Activated CD4-positive, alpha-beta T cell treated with anti-CD3 and anti-CD28 coated beads for 4 hours (primary cell): ENCODE data around the gene ITIH4.

ENCODE experiments used
- DNase-seq, 2 donors: peaks; one replicate each; pipeline ENCODE4 v3.0.0-alpha.2; 2020

Gene ITIH4

GRCh38 chr3:52829906-52830463 is 487 bp downstream of the ITIH4 start:
- DNase-seq: no peak

GRCh38 chr3:52829482-52829881 is 990 bp downstream of the ITIH4 start:
- no peak for DNase-seq

DNA sequence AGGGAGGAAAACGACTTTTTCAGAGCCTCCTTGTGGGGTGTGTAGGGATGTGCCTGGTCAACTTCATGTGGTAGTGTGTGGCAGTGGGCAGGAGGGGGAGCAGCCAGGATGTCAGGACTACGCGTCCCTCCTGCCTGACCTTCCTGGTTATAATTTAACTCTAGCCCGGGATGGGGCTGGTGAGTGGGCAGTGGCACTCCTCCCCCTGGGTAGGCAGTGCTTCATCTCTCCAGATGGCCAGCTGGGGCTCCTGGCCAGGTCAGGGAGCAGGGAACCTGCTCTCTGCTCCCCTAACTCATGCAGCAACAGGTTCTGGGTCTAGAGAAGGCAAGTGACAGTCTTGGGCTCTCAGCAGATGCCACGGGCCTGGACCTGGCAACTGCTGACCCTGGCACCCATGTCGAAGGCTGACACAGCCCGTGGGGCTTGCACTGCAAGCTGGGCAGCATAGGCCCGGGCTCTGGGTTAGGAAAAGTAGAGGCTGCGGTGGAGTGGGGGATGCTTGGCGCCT is 2.6 kb downstream of the ITIH4 start:
- no peak for DNase-seq

DNA sequence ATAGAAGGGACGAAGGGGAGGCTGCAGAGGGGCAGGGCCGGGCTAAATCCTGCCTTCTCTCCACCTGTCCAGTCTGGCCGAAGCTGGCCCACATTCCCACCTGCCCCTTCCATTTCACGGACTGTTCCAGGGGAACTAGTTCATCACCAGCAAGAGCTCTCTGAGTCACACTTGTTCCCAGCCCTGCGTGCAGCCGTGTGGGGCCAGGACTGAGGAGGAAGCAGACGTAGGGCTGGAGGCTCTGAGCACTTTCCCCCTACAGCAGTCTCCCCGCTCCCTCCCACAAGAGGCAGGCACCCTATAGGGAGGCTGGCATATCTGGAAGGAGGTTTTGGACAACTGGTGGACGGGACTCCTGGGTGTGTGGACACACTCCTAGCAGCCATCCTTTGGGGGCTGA is 3.0 kb downstream of the ITIH4 start:
- DNase-seq: no peak

DNA sequence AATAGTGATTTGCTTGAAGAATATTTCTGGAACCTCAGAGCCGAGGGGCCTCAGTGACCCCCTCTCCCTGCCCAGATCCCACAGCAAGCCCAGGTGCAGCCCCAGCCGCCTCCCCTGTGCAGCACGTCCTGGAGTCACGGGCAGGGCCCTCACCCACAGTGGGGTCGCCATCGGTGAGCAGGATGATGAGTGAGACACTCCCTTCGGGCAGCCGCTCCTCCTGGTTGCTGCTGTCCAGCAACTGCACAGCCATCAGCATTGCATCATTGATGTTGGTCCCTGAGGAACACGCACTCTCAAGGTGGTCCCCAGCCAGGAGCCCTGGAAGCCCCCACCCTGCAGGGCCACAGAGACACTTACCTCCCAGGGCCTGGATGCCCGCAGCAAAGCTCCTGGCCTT is 6.4 kb downstream of the ITIH4 start:
- DNase-seq: no peak

DNA sequence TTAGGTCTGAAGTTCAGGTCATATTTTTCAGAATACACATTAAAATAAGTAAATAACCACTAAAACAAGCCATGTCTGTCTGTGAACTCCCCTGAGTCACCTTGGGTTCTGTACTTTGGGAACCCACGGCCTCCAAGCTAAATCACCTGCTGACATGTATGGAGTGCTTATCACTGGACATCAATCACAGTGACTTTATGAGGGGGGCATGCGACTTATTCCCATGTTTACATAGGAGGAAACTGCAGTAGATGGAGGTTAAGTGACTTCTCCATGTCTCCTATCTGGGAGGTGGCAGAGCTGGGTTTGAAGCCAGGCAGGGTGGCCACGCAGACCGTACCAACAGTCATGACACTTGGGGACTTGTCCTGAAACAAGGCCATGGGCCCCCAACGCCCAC is 8.1 kb downstream of the ITIH4 start:
- no peak for DNase-seq

DNA sequence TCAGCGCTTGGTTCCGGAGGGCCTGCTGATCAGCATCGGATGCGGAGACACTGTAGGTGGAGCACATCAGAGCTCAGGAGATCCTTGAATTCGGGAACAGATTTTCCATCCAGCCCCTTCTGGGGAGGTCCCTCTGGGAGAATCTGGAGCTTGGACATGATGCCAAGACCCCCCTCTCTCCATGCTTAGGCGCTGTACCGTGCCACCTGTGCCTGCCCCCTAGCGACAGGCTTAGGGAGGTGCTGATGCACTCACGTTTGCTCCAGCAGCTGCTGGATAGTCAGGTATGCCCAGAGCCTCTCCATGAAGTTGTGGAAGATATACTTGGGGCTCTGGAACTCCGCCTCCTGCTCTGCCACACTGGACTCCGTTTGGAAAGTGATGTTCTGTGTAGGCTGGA is 9.7 kb downstream of the ITIH4 start:
- no peak for DNase-seq

GRCh38 chr3:52819936-52820335 is 10.5 kb downstream of the ITIH4 start:
- no peak for DNase-seq

DNA sequence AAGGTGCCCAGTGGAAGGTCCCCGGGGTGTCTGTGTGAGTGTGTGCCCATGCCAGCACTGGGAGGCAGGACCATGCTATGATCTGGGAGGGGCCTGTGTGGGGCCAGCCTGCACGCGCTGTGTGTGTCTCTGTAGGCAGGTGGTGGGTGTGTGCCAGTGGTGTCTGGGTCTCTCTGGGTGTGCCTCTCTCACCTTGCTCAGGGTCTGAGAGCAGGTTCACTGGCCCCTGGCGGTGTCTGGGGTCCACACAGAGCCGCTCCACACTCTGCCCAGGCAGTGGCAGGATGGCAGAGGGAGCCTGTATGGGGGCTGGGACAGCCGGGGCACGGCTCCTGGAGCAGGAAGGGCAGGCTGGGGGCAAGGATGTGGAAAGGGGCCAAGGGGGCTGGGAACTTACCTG is 12.6 kb downstream of the ITIH4 start:
- DNase-seq: no peak

GRCh38 chr3:52817221-52817620 is 13.3 kb downstream of the ITIH4 start:
- DNase-seq: no peak

DNA sequence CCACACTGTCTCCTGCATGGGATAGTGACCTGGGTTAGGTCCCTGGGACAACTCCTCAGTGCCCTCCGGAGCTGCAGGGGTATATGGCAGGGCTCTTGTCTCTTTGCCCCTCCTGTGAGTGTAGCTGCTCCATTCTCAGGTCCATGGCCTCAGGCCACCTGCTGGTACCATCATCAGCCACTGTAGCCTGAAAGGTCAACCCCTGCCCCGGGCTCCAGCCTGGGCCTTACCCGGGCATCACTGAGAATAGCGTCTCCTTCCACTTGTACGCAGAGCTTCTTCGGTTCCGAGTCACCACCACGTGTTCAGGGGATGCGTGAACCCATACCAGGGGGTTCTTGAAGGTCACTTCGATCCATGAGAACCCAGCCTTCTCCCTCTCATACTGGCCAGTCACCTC is 13.8 kb downstream of the ITIH4 start:
- no peak for DNase-seq

GRCh38 chr3:52816199-52816598 is 14.3 kb downstream of the ITIH4 start:
- DNase-seq: no peak

- DNase-seq: no peak
Measured at GRCh38 chr3:52813810-52814209, 16.7 kb downstream of the ITIH4 start.

- DNase-seq: no peak
Measured at GRCh38 chr3:52811452-52812011, 18.9 kb downstream of the ITIH4 start.

DNA sequence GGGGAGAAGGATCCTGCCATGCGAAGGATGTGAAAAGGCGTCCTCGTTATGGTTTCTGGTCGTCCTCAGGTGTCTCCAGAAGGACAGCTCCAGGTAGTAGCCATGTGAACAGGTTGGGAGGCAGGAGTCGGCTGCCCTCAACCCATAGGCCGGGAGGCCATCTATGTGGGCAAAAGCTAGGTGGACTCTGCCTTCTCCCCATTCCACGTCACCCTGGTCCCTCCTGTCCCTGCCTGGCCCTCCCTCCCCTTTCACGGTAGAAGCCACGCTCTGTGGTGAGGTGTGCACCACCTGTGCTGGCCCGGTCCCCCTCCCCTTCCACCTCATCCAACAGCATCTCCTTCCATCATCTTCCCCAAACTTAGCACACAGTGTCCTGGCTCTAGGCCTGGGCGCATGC is 19.5 kb downstream of the ITIH4 start:
- DNase-seq: no peak

- DNase-seq: no peak
Measured at GRCh38 chr3:52809662-52810377, 20.7 kb downstream of the ITIH4 start.

DNA sequence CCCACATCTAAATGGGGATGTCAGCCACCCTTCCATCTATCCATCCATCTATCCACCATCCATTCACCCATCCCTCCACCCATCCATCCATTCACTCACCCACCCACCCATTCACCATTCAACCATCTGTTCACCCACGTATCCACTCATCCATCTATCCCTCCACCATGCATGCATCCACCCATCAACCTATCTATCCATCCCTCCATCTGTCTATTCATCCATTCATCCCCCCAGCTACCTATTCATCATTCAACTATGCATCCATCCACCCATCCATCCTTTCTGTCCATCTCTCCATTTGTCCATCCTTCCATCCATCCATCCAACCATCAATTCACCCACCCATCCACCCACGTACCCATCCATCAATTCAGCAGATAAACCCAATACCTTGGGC is 21.3 kb downstream of the ITIH4 start:
- DNase-seq: no peak

DNA sequence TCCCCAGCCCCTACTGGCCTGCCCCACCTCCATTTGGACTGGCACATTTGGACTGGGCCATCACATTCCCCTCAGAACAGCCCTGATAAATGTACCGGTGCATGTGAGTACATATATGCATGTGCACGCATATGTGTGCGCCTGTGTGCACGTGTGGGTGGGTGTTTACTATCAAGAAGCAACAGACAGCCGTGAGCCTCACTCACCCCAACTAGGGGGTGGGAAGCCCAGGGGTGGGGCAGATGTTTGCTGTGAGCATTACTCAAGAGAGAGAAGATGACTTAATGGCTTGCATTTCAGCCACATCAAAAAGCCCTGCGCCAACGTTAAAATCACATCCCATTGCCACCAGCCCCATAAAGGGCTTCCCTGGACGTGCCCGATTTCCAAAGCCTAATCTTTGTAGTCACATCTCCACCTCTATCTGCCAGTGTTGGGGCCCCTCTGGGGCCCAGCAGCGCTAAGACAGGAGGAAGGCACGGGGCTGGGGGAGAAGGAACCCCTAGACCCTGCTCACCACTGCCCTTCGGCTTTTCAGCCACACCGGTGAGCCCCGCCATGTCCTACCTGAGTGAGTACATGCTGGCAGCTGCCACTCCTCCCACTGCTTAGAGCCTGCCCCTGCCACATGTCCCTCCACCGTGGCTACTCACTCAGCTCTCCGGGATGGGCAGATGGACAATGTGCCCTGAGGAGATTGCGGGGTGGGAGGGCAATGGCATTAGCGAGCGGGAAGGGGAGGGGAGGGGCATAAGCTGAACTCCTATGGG is 25.0 kb downstream of the ITIH4 start:
- DNase-seq: no peak

GRCh38 chr3:52801839-52802238 is 28.6 kb downstream of the ITIH4 start:
- DNase-seq: no peak

- no peak for DNase-seq
Measured at GRCh38 chr3:52800079-52800478, 30.4 kb downstream of the ITIH4 start.

DNA sequence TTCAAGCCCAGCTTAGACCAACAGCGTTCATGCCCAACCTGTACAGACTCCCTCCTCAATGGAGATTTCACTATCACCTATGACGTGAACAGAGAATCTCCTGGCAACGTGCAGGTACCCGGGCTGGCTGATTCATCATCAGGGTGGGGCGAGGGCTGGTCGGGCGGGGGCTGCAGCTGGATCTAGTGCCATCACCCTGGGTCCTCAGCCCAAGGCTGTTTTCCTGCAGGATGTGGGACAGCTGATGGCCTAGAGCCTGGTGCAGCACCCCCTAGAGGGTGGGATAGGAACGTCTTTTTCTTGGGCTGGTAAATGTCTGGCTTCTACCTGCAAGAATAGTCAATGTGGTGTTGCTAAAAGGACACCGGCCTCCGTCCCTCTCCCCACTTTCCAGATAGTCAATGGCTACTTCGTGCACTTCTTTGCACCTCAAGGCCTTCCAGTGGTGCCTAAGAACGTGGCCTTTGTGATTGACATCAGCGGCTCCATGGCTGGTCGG is 31.4 kb downstream of the ITIH4 start:
- DNase-seq: no peak

- no peak for DNase-seq
Measured at GRCh38 chr3:52798376-52798977, 32.0 kb downstream of the ITIH4 start.

GRCh38 chr3:52796411-52796810 is 34.1 kb downstream of the ITIH4 start:
- DNase-seq: no peak
